Sigmoid colon (tissue), 4 donors: ENCODE measurements around the gene KCNH1.

ENCODE experiments used
- CTCF ChIP-seq, 4 experiments: fragments of 450-650 bp in 3 of 4; fragments of 200-600 bp in 1 of 4; IDR thresholded peaks; one replicate each; pipeline ENCODE4 v1.5.1; 2016 to 2019; ENCODE audit warnings: antibody characterized with exemption in 4 of 4, mild to moderate bottlenecking in 3 of 4, moderate library complexity in 2 of 4
- EP300 ChIP-seq, 4 donors: sonication (generic); formaldehyde crosslinking; IDR thresholded peaks; one replicate each; pipeline ENCODE4 v1.6.1; 2017; ENCODE audit warnings: antibody characterized with exemption in 4 of 4
- POLR2A ChIP-seq, 2 donors: fragments of 450-650 bp; IDR thresholded peaks; one replicate each; pipeline ENCODE4 v1.6.1; 2016; ENCODE audit warnings: antibody characterized with exemption in 2 of 2, mild to moderate bottlenecking in 2 of 2, moderate library complexity in 2 of 2
- POLR2AphosphoS5 ChIP-seq, 4 donors: sonication (generic); formaldehyde crosslinking; IDR thresholded peaks; one replicate each; pipeline ENCODE4 v1.6.1; 2017; ENCODE audit warnings: antibody characterized with exemption in 4 of 4

- TF ChIP-seq EP300 (IDR thresholded peaks at IDR 0.05) = no peak
- TF ChIP-seq CTCF (IDR thresholded peaks at IDR 0.05) = no peak
- TF ChIP-seq POLR2A (IDR thresholded peaks at IDR 0.05) = no peak
- no peak for TF ChIP-seq POLR2AphosphoS5 (IDR thresholded peaks at IDR 0.05)
Measured at GRCh38 chr1:210731597-210731996, 402.4 kb downstream of the KCNH1 start.
